Measurements from ENCODE around the gene ATP8A2. TPM values are rescaled to one million over a fixed set of nuclear protein-coding genes. Genes with fewer than 3 reads are reported as not detected.

Gene ATP8A2
- polyA plus RNA-seq, 3 donors = not detected

GRCh38 chr13:25795277-25795676 is 423.5 kb downstream of the ATP8A2 start:
- DNase-seq = no peak
- H3K9me3 Mint-ChIP-seq = peaks cover 0 to 5% (median 2%) of the 10 kb centered on the region in 7 donors

GRCh38 chr13:25796474-25796873 is 424.7 kb downstream of the ATP8A2 start:
- no peaks in the 10 kb centered on the region for H3K4me1 ChIP-seq (ENCODE audit: control insufficient read depth in 1 of 2, insufficient read depth in 2 of 2, low read length in 2 of 2)
- Mint-ChIP-seq H3K4me3 (no peak overlapping the region), H3K27ac (no peak overlapping the region), H3K36me3 (no peaks in the 10 kb centered on the region), H3K27me3 (ENCODE audit: low read depth in 3 of 3) (peaks cover 0 to 3% (median 2%) of the 10 kb centered on the region in 3 donors), H3K4me1 (no peaks in the 10 kb centered on the region), H3K9me3 (peaks cover 0 to 5% (median 3%) of the 10 kb centered on the region in 7 donors)
- H3K9me3 ChIP-seq (replicated peaks in 1 of 2; ENCODE audit: control insufficient read depth in 1 of 2, insufficient read depth in 1 of 2, low read length in 2 of 2) = peaks cover 0 to 4% of the 10 kb centered on the region in 2 donors
- H3K4me3 ChIP-seq (replicated peaks in 1 of 3; ENCODE audit: low read depth in 2 of 3, low read length in 3 of 3) = no peak overlapping the region
- H3K9ac ChIP-seq (ENCODE audit: insufficient read depth, low read length, poor library complexity, severe bottlenecking) = no peak overlapping the region
- no peak overlapping the region for H2AFZ ChIP-seq (ENCODE audit: insufficient read depth, low read depth, low read length, poor library complexity, severe bottlenecking)
- no peak for DNase-seq
- no peaks in the 10 kb centered on the region for H3K27me3 ChIP-seq (ENCODE audit: control insufficient read depth in 2 of 2, insufficient read depth in 2 of 2, low read length in 2 of 2)
- intact Hi-C loops (cut with micrococcal nuclease) = no loop called here
- no peak overlapping the region for H3K27ac ChIP-seq (ENCODE audit: low read depth in 1 of 2, low read length in 2 of 2)
- no peak for TF ChIP-seq CTCF (IDR thresholded peaks at IDR 0.05)
- H3K4me2 ChIP-seq (replicated peaks; ENCODE audit: extremely low read depth, low read length, poor library complexity, severe bottlenecking) = no peak overlapping the region
- WGBS (ENCODE audit: insufficient coverage) = no CpG with 5 or more reads among the region's 1 CpG
- H3K79me2 ChIP-seq (ENCODE audit: insufficient read depth, low read length) = no peaks in the 10 kb centered on the region
- H3K36me3 ChIP-seq (replicated peaks in 1 of 2; ENCODE audit: control insufficient read depth in 1 of 2, insufficient read depth in 2 of 2, low read length in 2 of 2) = no peaks in the 10 kb centered on the region
- H4K20me1 ChIP-seq (ENCODE audit: insufficient read depth, low read length) = no peaks in the 10 kb centered on the region

More at GRCh38 chr13:25795277-25795676, 423.5 kb downstream of the ATP8A2 start:
- Histone ChIP-seq H4K20me1 (ENCODE audit: insufficient read depth, low read length) (no peaks in the 10 kb centered on the region), H2AFZ (ENCODE audit: insufficient read depth, low read depth, low read length, poor library complexity, severe bottlenecking) (no peak overlapping the region), H3K9ac (ENCODE audit: insufficient read depth, low read length, poor library complexity, severe bottlenecking) (no peak overlapping the region), H3K4me2 (replicated peaks; ENCODE audit: extremely low read depth, low read length, poor library complexity, severe bottlenecking) (no peak overlapping the region), H3K4me3 (replicated peaks in 1 of 3; ENCODE audit: low read depth in 2 of 3, low read length in 3 of 3) (no peak overlapping the region), H3K36me3 (replicated peaks in 1 of 2; ENCODE audit: control insufficient read depth in 1 of 2, insufficient read depth in 2 of 2, low read length in 2 of 2) (no peaks in the 10 kb centered on the region), H3K9me3 (replicated peaks in 1 of 2; ENCODE audit: control insufficient read depth in 1 of 2, insufficient read depth in 1 of 2, low read length in 2 of 2) (no peaks in the 10 kb centered on the region), H3K27ac (ENCODE audit: low read depth in 1 of 2, low read length in 2 of 2) (no peak overlapping the region), H3K27me3 (ENCODE audit: control insufficient read depth in 2 of 2, insufficient read depth in 2 of 2, low read length in 2 of 2) (no peaks in the 10 kb centered on the region), H3K79me2 (ENCODE audit: insufficient read depth, low read length) (no peaks in the 10 kb centered on the region), H3K4me1 (ENCODE audit: control insufficient read depth in 1 of 2, insufficient read depth in 2 of 2, low read length in 2 of 2) (no peaks in the 10 kb centered on the region)
- no peak overlapping the region for H3K4me3 Mint-ChIP-seq
- H3K36me3 Mint-ChIP-seq = no peaks in the 10 kb centered on the region
- intact Hi-C loops (cut with micrococcal nuclease) = no loop called here
- peaks cover 0 to 2% (median 2%) of the 10 kb centered on the region in 3 donors for H3K27me3 Mint-ChIP-seq (ENCODE audit: low read depth in 3 of 3)
- no peaks in the 10 kb centered on the region for H3K4me1 Mint-ChIP-seq
- WGBS (ENCODE audit: insufficient coverage) = no CpG with 5 or more reads among the region's 1 CpG
- no peak for TF ChIP-seq CTCF (IDR thresholded peaks at IDR 0.05)
- H3K27ac Mint-ChIP-seq = no peak overlapping the region

All from CD14-positive monocyte (primary cell).